Left lung (tissue), 10 donors: ENCODE data around the gene BANP. TPM values are rescaled to one million over a fixed set of nuclear protein-coding genes. Genes with fewer than 3 reads are reported as not detected.
A peak's percentile ranks its signal among the peaks of the same experiment; 100 is the strongest.
"Not testable (repeated sequence)": the region's sequence is repeated elsewhere in the genome, so short reads cannot be mapped to it uniquely, and the experiment has no call there.

ENCODE experiments used
- ATAC-seq: fragments of 200-7000 bp; cut with Tn5 transposase; one replicate; pipeline ENCODE4 v1.9.1; 2020; ENCODE audit warnings: moderate library complexity
- DNase-seq, 4 donors: peaks; one replicate each; pipeline ENCODE4 v3.0.0-alpha.2; 2013 to 2020
- H3K27ac ChIP-seq, 2 donors: fragments of 200-600 bp; sonication (generic) in 1 of 2; one replicate each; pipeline versions ENCODE4 v1.5.0 to v1.8.0; 2020 to 2021
- H3K27me3 ChIP-seq, 2 donors: fragments of 200-600 bp; sonication (generic) in 1 of 2; one replicate each; pipeline versions ENCODE4 v1.5.0 to v1.8.0; 2020 to 2021
- H3K36me3 ChIP-seq, 2 donors: fragments of 200-600 bp; sonication (generic) in 1 of 2; one replicate each; pipeline versions ENCODE4 v1.5.0 to v1.8.0; 2020 to 2021
- H3K4me1 ChIP-seq, 2 donors: fragments of 200-600 bp; one replicate each; pipeline ENCODE4 v1.8.0; 2021
- H3K4me3 ChIP-seq, 2 donors: fragments of 200-600 bp; sonication (generic) in 1 of 2; one replicate each; pipeline versions ENCODE4 v1.5.0 to v1.8.0; 2020 to 2021; ENCODE audit warnings: mild to moderate bottlenecking in 1 of 2
- H3K9me3 ChIP-seq, 2 donors: fragments of 200-600 bp; sonication (generic) in 1 of 2; one replicate each; pipeline versions ENCODE4 v1.5.0 to v1.8.0; 2020 to 2021
- CTCF ChIP-seq, 2 donors: fragments of 200-600 bp; sonication (generic) in 1 of 2; IDR thresholded peaks; one replicate each; pipeline versions ENCODE4 v1.5.0 to v1.8.0; 2021; ENCODE audit warnings: antibody characterized with exemption in 2 of 2
- intact Hi-C, 2 donors: fragments of 100-400 bp; cut with DNase I; formaldehyde crosslinking; loops; one replicate each; pipeline versions ENCODE4 v1.11.2 to v1.14.2; 2022
- polyA plus RNA-seq, 6 donors: library from polyadenylated mRNA; unstranded; fragments of 120-200 nt; gene quantifications; one replicate each; pipeline ENCODE4 v1.2.1, GENCODE V29; 2013; ENCODE audit not compliant: insufficient read length in 6 of 6
- total RNA-seq, 2 donors: library from RNA; stranded (reverse); fragmentation: NEBNext Ultra II Directional; extraction: Animal tissue kit (Norgen Biotek cat#: 25700); gene quantifications; one replicate each; pipeline ENCODE4 v1.2.1, GENCODE V29; 2021
- donor health status: DM: no; HTN: yes; CAD: no.
- donor health status: DM: no; HTN: no; CAD: no.

Gene BANP
- total and polyA plus RNA-seq, 8 donors, result 19.3 to 35.9 (median 23.8) TPM

GRCh38 chr16:87926246-87927194, 24.7 kb upstream of the BANP start:
- TF ChIP-seq CTCF (IDR thresholded peaks at IDR 0.05), result no peak
- Histone ChIP-seq H3K36me3 (no peaks in the 10 kb centered on the region), H3K27me3 (peaks cover 0 to 33% of the 10 kb centered on the region in 2 donors), H3K27ac (no peak overlapping the region), H3K4me3 (no peak overlapping the region), H3K9me3 (no peaks in the 10 kb centered on the region), H3K4me1 (peaks cover 0 to 9% of the 10 kb centered on the region in 2 donors)
- peak in 2 of 4 donors; percentile 62 to 78 for DNase-seq
- ATAC-seq, result peak; percentile 49
- intact Hi-C loops, result no loop called here

- Histone ChIP-seq H3K4me1 (peaks cover 0 to 9% of the 10 kb centered on the region in 2 donors), H3K9me3 (no peaks in the 10 kb centered on the region), H3K27ac (no peak overlapping the region), H3K27me3 (peaks cover 0 to 35% of the 10 kb centered on the region in 2 donors), H3K4me3 (no peak overlapping the region), H3K36me3 (no peaks in the 10 kb centered on the region)
- intact Hi-C loops, result no loop called here
- ATAC-seq, result no peak
- DNase-seq, result no peak
- no peak for TF ChIP-seq CTCF (IDR thresholded peaks at IDR 0.05)
Measured at GRCh38 chr16:87927195-87927562, 24.1 kb upstream of the BANP start.

- Histone ChIP-seq H3K4me3 (no peak overlapping the region), H3K27ac (no peak overlapping the region), H3K9me3 (no peaks in the 10 kb centered on the region), H3K4me1 (peaks cover 0 to 9% of the 10 kb centered on the region in 2 donors), H3K27me3 (peaks cover 0 to 35% of the 10 kb centered on the region in 2 donors), H3K36me3 (no peaks in the 10 kb centered on the region)
- TF ChIP-seq CTCF (IDR thresholded peaks at IDR 0.05), result no peak
- intact Hi-C loops, result no loop called here
- ATAC-seq, result no peak
- no peak for DNase-seq
Measured at GRCh38 chr16:87929986-87930385, 21.2 kb upstream of the BANP start.

- no peaks in the 10 kb centered on the region for H3K9me3 ChIP-seq
- H3K27me3 ChIP-seq, result peaks cover 0 to 32% of the 10 kb centered on the region in 2 donors
- TF ChIP-seq CTCF (IDR thresholded peaks at IDR 0.05), result no peak
- DNase-seq, result no peak
- no peak overlapping the region for H3K4me3 ChIP-seq
- ATAC-seq, result peak; percentile 38
- no peaks in the 10 kb centered on the region for H3K36me3 ChIP-seq
- H3K4me1 ChIP-seq, result peaks cover 0 to 9% of the 10 kb centered on the region in 2 donors
- H3K27ac ChIP-seq, result no peak overlapping the region
- intact Hi-C loops, result no loop called here
Measured at GRCh38 chr16:87930456-87930855, 20.8 kb upstream of the BANP start.

- H3K27me3 ChIP-seq, result peaks cover 0 to 23% of the 10 kb centered on the region in 2 donors
- intact Hi-C loops, result no loop called here
- ATAC-seq, result no peak
Measured at GRCh38 chr16:87931504-87931903, 19.7 kb upstream of the BANP start.

GRCh38 chr16:87932475-87933139, 18.6 kb upstream of the BANP start:
- H3K4me1 ChIP-seq, H3K9me3 ChIP-seq, H3K4me3 ChIP-seq, H3K36me3 ChIP-seq, ATAC-seq, H3K27ac ChIP-seq, DNase-seq, intact Hi-C loops: not testable (repeated sequence)
- H3K27me3 ChIP-seq, result peaks cover 0 to 12% of the 10 kb centered on the region in 2 donors

More at GRCh38 chr16:87931504-87931903, 19.7 kb upstream of the BANP start:
- Histone ChIP-seq H3K4me3 (no peak overlapping the region), H3K27ac (no peak overlapping the region), H3K4me1 (peaks cover 0 to 2% of the 10 kb centered on the region in 2 donors), H3K9me3 (no peaks in the 10 kb centered on the region), H3K36me3 (no peaks in the 10 kb centered on the region)
- no peak for TF ChIP-seq CTCF (IDR thresholded peaks at IDR 0.05)
- DNase-seq, result no peak
